ENCODE data around the gene MYH9.

MYH9 gene

DNA sequence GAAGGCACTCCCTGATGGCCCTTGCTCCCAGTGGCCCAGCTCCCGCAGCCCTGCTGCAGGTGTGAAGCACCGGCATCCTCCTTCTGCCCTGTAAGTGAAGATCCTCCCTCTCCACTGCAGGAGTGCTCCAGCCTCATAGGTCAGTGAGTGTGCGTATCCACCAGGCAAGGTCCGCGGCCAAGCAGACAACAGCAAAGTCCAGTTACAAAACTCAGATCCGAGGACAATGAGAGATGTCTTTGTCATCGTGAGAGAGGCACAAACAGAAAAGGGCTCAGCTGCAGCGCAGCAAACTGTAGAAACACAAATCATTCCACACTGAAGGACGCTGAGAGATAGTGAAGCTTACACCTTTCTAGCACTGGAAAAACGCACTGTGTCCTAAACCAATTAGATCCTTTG lies 46.1 kb downstream of the MYH9 start:
- Histone ChIP-seq H3K27ac (ENCODE audit: low read length) (no peak overlapping the region), H3K4me3 (ENCODE audit: low read length) (no peak overlapping the region), H3K4me2 (ENCODE audit: low read depth, low read length) (no peak overlapping the region), H3F3A (ENCODE audit: insufficient read depth, low read length) (peaks cover 6% of the 10 kb centered on the region; the same call in 1 of the 2 replicates), H2AFZ (ENCODE audit: low read length) (no peak overlapping the region), H3K9me2 (replicated peaks; ENCODE audit: insufficient read depth, low read length) (no peaks in the 10 kb centered on the region), H3K27me3 (replicated peaks; ENCODE audit: insufficient read depth, low read length) (no peaks in the 10 kb centered on the region), H3K79me2 (ENCODE audit: low read length) (peaks cover 100% of the 10 kb centered on the region), H3K4me1 (ENCODE audit: low read length) (peaks cover 32% of the 10 kb centered on the region), H3K36me3 (replicated peaks; ENCODE audit: insufficient read depth, low read length) (peaks cover 39% of the 10 kb centered on the region), H3K9me3 (replicated peaks; ENCODE audit: insufficient read depth, low read length) (no peaks in the 10 kb centered on the region), H4K20me1 (ENCODE audit: insufficient read depth, low read length) (peaks cover 56% of the 10 kb centered on the region), H3K9ac (ENCODE audit: low read length) (no peak overlapping the region)
- no peak for TF ChIP-seq EZH2 (optimal IDR thresholded peaks at IDR 0.05; ENCODE audit: low read depth, low read length)
- DNase-seq, result no peak

- Histone ChIP-seq H4K20me1 (ENCODE audit: insufficient read depth, low read length) (peaks cover 48% of the 10 kb centered on the region), H3K27ac (ENCODE audit: low read length) (no peak overlapping the region), H3K36me3 (replicated peaks; ENCODE audit: insufficient read depth, low read length) (peaks cover 39% of the 10 kb centered on the region), H3K4me1 (ENCODE audit: low read length) (peaks cover 37% of the 10 kb centered on the region), H3K4me3 (ENCODE audit: low read length) (no peak overlapping the region), H3K27me3 (replicated peaks; ENCODE audit: insufficient read depth, low read length) (no peaks in the 10 kb centered on the region), H3K9me2 (replicated peaks; ENCODE audit: insufficient read depth, low read length) (no peaks in the 10 kb centered on the region), H3K4me2 (ENCODE audit: low read depth, low read length) (no peak overlapping the region), H2AFZ (ENCODE audit: low read length) (no peak overlapping the region), H3K9ac (ENCODE audit: low read length) (no peak overlapping the region), H3F3A (ENCODE audit: insufficient read depth, low read length) (peaks cover 15% of the 10 kb centered on the region), H3K79me2 (ENCODE audit: low read length) (peaks cover 100% of the 10 kb centered on the region), H3K9me3 (replicated peaks; ENCODE audit: insufficient read depth, low read length) (no peaks in the 10 kb centered on the region)
- no peak for DNase-seq
- TF ChIP-seq, protein P1, sequence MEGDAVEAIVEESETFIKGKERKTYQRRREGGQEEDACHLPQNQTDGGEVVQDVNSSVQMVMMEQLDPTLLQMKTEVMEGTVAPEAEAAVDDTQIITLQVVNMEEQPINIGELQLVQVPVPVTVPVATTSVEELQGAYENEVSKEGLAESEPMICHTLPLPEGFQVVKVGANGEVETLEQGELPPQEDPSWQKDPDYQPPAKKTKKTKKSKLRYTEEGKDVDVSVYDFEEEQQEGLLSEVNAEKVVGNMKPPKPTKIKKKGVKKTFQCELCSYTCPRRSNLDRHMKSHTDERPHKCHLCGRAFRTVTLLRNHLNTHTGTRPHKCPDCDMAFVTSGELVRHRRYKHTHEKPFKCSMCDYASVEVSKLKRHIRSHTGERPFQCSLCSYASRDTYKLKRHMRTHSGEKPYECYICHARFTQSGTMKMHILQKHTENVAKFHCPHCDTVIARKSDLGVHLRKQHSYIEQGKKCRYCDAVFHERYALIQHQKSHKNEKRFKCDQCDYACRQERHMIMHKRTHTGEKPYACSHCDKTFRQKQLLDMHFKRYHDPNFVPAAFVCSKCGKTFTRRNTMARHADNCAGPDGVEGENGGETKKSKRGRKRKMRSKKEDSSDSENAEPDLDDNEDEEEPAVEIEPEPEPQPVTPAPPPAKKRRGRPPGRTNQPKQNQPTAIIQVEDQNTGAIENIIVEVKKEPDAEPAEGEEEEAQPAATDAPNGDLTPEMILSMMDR (IDR thresholded peaks at IDR 0.05; ENCODE audit: low read length), result no peak
- TF ChIP-seq EZH2 (optimal IDR thresholded peaks at IDR 0.05; ENCODE audit: low read depth, low read length) (no peak), EZH2phosphoT487 (IDR thresholded peaks at IDR 0.05; ENCODE audit: low read length) (no peak)
Observed at GRCh38 chr22:36340621-36341020, 47.1 kb downstream of the MYH9 start.

GRCh38 chr22:36339171-36340065 lies 48.3 kb downstream of the MYH9 start:
- Histone ChIP-seq H3K4me2 (ENCODE audit: low read depth, low read length) (no peak overlapping the region), H3K4me3 (ENCODE audit: low read length) (no peak overlapping the region), H2AFZ (ENCODE audit: low read length) (no peak overlapping the region), H4K20me1 (ENCODE audit: insufficient read depth, low read length) (peaks cover 38% of the 10 kb centered on the region), H3K27ac (ENCODE audit: low read length) (no peak overlapping the region), H3F3A (ENCODE audit: insufficient read depth, low read length) (peaks cover 27% of the 10 kb centered on the region), H3K4me1 (ENCODE audit: low read length) (peaks cover 49% of the 10 kb centered on the region), H3K27me3 (replicated peaks; ENCODE audit: insufficient read depth, low read length) (no peaks in the 10 kb centered on the region), H3K9me3 (replicated peaks; ENCODE audit: insufficient read depth, low read length) (no peaks in the 10 kb centered on the region), H3K9me2 (replicated peaks; ENCODE audit: insufficient read depth, low read length) (no peaks in the 10 kb centered on the region), H3K36me3 (replicated peaks; ENCODE audit: insufficient read depth, low read length) (peaks cover 32% of the 10 kb centered on the region), H3K79me2 (ENCODE audit: low read length) (peaks cover 100% of the 10 kb centered on the region), H3K9ac (ENCODE audit: low read length) (no peak overlapping the region)
- DNase-seq, result no peak
- TF ChIP-seq, protein P1 (IDR thresholded peaks at IDR 0.05; ENCODE audit: low read length), result no peak
- TF ChIP-seq EZH2phosphoT487 (IDR thresholded peaks at IDR 0.05; ENCODE audit: low read length), result no peak
- no peak for TF ChIP-seq EZH2 (optimal IDR thresholded peaks at IDR 0.05; ENCODE audit: low read depth, low read length)
